Measurements from ENCODE around the gene ZBTB7C.

GRCh38 chr18:48109961-48110493 is 299.2 kb downstream of the ZBTB7C start:
- TF ChIP-seq, protein P1, sequence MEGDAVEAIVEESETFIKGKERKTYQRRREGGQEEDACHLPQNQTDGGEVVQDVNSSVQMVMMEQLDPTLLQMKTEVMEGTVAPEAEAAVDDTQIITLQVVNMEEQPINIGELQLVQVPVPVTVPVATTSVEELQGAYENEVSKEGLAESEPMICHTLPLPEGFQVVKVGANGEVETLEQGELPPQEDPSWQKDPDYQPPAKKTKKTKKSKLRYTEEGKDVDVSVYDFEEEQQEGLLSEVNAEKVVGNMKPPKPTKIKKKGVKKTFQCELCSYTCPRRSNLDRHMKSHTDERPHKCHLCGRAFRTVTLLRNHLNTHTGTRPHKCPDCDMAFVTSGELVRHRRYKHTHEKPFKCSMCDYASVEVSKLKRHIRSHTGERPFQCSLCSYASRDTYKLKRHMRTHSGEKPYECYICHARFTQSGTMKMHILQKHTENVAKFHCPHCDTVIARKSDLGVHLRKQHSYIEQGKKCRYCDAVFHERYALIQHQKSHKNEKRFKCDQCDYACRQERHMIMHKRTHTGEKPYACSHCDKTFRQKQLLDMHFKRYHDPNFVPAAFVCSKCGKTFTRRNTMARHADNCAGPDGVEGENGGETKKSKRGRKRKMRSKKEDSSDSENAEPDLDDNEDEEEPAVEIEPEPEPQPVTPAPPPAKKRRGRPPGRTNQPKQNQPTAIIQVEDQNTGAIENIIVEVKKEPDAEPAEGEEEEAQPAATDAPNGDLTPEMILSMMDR (conservative IDR thresholded peaks at IDR 0.05; ENCODE audit: low read depth, low read length): no peak
- TF ChIP-seq EZH2 (IDR thresholded peaks at IDR 0.05; ENCODE audit: borderline replicate concordance, low read depth, low read length, poor library complexity, severe bottlenecking): no peak
